Stimulated activated naive CD4-positive, alpha-beta T cell treated with Interleukin-2 at 50 U/mL for 16 hours (primary cell): ENCODE data around the gene SEC14L5.
"Not testable (repeated sequence)": the region's sequence is repeated elsewhere in the genome, so short reads cannot be mapped to it uniquely, and the experiment has no call there.

Experiments
- DNase-seq: peaks from one replicate; lab custom pipeline; 2025; lab: John Stamatoyannopoulos, UW

SEC14L5 gene

GRCh38 chr16:4957720-4958509, at the start of gene SEC14L5:
TSS of gene SEC14L5 (plus strand) at chr16:4958330. CDS start at chr16:4959324, 994 bp downstream.
- DNase-seq: peak; percentile 85

- DNase-seq: no peak
Observed at GRCh38 chr16:4908854-4909401, 49.2 kb upstream of the SEC14L5 start.

DNA sequence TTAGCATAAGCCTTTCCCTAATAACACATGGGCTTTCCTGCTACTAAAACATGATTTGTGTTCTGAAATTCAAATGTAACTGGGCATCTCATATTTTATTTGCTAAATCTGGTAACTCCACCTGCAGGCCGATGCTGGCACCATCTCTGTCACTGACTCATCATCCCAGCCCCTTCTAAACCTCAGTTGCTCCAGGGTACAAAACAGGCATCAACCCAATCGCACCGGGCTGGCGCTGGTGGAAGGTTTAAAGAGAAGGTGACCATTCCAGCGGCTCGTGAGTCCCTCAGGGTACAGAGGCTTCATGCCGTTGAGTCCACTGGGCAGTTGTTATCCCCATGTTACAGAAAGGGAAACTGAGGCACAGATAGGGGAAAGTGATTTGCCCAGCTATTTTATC, 48.3 kb upstream of the SEC14L5 start:
- no peak for DNase-seq

- no peak for DNase-seq
Observed at GRCh38 chr16:4910828-4911227, 47.3 kb upstream of the SEC14L5 start.

GRCh38 chr16:4911970-4912386, 46.2 kb upstream of the SEC14L5 start:
- DNase-seq: no peak

DNA sequence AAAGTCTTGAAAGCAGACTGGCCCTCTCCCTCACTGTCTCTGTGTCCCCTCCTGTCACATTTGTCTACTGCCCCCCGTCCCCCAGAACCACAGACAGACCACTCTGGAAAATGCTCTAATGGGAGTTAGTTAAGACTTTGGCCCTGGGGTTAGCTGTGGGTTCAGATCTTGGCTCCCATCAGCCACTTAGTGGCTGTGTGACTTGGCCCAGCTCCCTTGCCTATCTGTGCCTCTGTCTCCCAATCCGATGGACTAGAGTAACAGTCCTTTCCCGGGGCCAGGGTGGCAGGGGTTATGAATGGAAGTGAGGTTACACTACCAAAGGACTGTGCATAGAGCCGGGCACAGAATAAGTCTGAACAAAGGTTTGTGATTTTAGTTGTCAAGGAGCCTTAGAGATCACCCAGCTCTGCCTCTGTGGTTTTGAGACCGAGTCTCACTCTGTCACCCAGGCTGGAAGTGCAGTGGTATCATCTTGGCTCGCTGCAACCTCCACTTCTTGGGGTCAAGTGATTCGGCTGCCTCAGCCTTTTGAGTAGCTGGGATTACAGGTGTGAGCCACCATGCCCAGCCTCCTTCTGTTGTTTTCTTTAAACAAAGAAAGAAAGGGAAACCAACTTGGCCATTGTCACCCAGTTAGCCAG, 44.9 kb upstream of the SEC14L5 start:
- no peak for DNase-seq

DNA sequence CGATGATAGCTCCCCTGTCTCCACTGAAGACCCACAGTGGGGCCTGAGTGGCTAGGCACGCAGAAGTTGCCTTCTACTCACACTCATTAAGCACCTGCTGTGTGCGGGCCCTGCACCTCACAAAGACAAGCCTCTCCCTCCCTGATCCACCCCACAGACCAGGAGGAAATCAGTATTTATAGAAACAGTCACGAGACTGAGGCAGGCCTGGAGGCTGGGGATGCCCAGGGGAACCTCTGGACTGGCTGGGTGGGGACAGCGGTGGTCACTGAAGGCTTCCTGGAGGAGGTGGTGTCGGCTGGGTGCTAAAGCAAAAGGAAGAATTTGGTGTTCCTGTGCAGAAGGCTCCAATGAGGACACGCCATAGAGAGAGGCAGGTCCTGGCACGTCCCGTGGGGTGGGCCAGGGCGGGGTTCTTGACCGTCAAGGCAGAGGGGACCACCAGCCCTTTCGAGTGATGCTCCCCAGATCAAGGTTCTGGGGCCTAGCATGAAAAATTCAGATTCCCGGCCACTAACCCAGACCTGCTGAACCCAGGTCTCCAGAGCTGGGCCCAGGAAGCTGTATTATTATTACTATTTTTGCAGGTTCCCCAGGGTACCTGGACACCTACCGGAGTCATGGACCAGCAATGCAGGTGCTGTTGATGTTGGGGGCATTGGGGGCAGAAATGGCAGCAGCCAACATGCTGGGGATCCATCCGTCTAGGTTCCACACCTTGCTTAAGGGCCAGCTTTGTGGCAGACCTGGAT, 44.2 kb upstream of the SEC14L5 start:
- DNase-seq: no peak

DNA sequence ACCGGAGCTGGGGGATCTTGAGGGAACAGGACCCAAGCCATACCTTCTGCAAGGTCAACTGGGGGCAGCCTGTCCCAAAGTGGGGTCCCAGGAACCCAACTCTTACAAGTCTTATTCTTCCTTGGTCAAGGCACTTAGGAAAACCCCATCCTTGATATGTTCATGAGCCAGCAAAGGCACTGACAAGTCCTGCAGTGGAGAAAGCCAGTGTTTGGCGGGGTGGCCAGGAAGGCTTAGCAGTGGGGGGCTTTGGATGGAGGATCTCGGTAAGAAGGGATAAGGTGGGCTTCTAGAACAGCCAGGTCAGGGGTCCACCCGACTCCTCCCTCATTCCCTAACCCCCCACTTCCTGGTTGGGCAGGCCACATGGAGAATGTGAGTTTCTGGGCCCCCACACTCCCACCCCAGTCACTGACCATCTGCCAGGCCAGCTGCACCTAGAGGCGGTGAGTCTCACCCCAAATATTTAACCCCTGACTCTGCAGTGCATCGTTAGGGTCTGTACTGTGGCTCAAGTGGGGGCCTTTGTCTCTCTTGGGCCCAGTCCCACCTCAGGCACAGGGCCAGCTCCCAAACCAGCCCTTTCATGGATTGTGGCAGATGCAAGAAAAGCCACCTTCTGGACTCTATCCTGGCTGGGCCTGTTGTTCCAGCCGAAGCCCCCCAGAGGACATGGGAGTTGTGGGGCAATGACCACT, 43.5 kb upstream of the SEC14L5 start:
- DNase-seq: no peak

GRCh38 chr16:4915226-4915761, 42.8 kb upstream of the SEC14L5 start:
- DNase-seq: no peak

DNA sequence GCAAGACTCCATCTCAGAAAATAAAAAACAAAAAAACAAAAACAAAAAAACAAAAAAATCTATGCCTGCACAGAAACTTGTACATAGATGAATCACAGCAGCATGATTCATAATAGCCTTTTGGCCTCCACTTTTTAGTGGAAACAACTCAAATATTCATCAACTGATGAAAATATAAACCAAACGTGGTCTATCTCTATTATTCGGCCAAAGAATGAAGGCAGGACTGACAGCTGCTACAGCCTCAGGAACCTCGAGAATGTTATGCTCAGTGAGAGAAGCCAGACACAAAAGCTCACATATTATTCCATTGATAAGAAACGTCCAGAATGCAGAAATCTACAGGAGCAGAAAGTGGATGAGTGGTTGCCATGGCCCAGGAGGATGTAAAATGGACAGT, 41.0 kb upstream of the SEC14L5 start:
- DNase-seq: no peak

- DNase-seq: no peak
Observed at GRCh38 chr16:4918781-4919251, 39.3 kb upstream of the SEC14L5 start.

DNA sequence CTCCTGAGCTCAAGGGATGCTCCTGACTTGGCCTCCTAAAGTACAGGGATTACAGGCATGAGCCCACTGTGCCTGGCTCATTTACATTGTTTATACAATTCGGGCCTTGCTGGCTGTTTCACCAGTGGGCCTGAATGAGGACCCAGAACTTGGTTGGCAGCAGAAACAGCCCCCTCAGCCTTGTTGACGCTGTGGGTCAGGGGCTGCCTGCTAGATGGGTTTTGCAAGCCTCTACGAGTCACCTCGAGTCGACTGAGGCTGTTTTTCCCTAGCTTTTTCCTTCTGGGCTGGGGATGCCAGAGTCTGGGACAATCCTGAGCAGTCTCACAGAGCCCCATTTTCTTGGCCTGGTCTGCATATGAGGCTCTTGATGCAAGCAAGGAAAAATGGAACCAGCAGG, 37.3 kb upstream of the SEC14L5 start:
- no peak for DNase-seq

DNA sequence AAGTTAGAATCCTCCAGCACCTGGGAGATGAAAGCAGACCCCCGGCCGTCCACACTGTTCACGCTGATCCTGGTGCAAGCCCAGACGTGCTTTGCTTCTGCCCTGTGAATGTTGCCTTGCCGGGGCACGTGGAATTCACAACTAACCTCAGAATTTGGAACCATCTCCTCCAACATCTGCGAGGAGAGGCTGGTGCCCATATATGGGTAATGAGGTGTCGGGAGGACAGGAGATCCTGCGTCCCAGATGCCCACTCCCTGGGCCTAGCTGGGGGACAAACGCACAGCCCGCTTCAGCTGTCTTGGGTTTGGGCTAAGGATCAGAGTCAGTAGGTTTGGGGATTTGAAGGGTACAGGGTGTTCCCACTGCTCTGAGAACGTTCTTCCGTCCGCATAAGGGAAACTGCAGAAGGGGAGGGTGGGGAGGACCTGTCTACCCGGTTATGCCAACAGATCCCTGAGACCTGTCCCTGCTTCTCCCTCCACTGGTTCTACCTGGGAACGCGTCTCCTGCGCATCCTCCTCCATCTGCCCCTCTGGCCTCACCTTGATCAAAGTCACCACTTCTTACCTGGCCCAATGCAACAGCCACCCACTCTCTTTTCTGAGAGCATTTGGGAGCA, 35.3 kb upstream of the SEC14L5 start:
- DNase-seq: no peak

DNA sequence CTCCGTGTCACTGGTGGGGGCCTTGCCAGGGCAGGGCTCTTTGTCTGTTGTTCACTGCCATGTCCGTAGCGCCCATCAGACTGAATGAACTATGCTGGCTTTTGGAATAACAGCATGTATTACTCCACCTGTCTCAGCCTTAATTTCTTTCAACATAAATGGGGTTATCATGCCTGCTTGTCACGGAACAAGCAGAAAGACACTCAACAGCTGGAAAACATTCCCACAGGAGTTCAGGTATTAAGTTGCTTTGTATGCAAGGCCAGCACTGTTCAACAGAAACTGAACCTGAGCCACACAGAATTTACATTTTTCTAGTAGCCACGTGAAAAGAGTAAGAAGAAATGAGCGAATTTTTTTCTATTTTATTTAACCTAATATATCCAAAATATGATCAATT, 34.3 kb upstream of the SEC14L5 start:
- DNase-seq: no peak

GRCh38 chr16:4924593-4925292, 33.4 kb upstream of the SEC14L5 start:
- no peak for DNase-seq

GRCh38 chr16:4925293-4925607, 32.9 kb upstream of the SEC14L5 start:
- DNase-seq: no peak

GRCh38 chr16:4925791-4926190, 32.3 kb upstream of the SEC14L5 start:
- DNase-seq: no peak

DNA sequence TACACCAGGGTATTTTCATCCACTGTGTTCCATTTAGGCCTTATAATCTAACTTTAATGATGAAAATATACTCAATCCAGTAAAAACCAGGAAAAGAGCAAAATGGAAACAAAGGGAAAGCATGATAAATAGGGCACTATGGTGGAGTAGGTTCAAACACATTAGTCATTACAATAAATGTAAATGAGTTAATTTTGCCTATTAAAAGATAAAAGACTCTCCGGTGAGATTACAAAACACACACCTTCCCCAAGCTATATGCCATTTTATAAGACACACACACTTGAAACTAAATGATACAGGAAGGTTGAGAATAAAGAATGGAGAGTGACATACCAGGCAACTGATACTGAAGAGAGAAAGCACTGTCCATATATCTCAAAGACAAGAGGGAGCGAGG, 31.2 kb upstream of the SEC14L5 start:
- no peak for DNase-seq

DNA sequence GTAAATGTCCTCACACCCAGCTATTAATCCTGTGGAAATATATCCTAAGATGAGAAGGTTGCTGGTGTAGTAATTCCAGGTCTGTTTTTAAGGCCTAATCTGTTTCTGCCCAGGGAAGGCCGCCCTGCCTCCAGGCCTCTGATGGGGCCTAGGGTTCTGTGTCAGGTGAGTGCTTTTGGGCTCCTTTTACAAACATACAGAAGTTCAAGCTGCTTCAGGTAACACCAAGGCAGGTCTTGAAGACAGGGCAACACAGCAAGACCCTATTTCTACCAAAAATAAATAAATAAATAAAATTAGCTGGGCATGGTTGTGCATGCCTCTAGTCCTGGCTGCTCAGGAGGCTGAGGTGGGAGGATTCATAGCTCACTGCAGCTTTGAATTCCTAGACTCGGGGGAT, 30.5 kb upstream of the SEC14L5 start:
- DNase-seq: no peak

DNA sequence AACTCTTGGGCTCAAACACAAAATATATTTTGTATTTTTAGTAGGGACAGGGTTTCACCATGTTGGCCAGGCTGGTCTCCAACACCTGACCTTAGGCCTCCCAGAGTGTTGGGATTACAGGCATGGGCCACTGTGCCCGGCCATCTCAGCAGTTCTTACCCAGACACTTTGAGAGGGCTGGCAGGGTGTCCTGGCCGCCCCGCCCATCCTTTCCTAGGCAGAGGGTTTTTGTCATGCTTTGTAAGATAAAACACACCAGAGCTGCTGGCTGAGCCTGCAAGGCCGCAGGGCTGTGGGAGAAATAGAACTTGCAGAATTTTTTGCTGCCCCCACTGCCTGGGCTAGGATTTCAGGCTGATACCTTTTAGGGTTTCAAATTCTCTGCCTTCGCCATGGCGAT, 29.9 kb upstream of the SEC14L5 start:
- DNase-seq: no peak

- not testable (repeated sequence) for DNase-seq
Observed at GRCh38 chr16:4929619-4930018, 28.5 kb upstream of the SEC14L5 start.
